Ishikawa (cell line): ENCODE data around the gene MVP.

Experiments used
- CEBPB ChIP-seq: IDR thresholded peaks from 2 replicates; pipeline ENCODE4 v1.6.1; 2012
- CREB1 ChIP-seq: IDR thresholded peaks from 2 replicates; pipeline ENCODE4 v1.6.1; 2012; ENCODE audit warnings: low read depth
- EGR1 ChIP-seq: IDR thresholded peaks from 2 replicates; pipeline ENCODE4 v1.6.1; 2012
- EP300 ChIP-seq: IDR thresholded peaks from 2 replicates; pipeline ENCODE4 v1.6.1; 2012; ENCODE audit warnings: borderline replicate concordance
- FOXM1 ChIP-seq: IDR thresholded peaks from 2 replicates; pipeline ENCODE4 v1.6.1; 2012; ENCODE audit warnings: low read depth, borderline replicate concordance
- NFIC ChIP-seq: IDR thresholded peaks from 2 replicates; pipeline ENCODE4 v1.6.1; 2012
- RAD21 ChIP-seq: IDR thresholded peaks from 2 replicates; pipeline ENCODE4 v1.6.1; 2012; ENCODE audit warnings: low read depth
- TAF1 ChIP-seq: IDR thresholded peaks from 2 replicates; pipeline ENCODE4 v1.6.1; 2012; ENCODE audit warnings: low read depth, mild to moderate bottlenecking
- TCF12 ChIP-seq: IDR thresholded peaks from 2 replicates; pipeline ENCODE4 v1.6.1; 2012; ENCODE audit warnings: low read depth
- TEAD4 ChIP-seq: IDR thresholded peaks from 2 replicates; pipeline ENCODE4 v1.6.1; 2012
- YY1 ChIP-seq: IDR thresholded peaks from 2 replicates; pipeline ENCODE4 v1.6.1; 2012; ENCODE audit warnings: low read depth
- ZBTB7A ChIP-seq: IDR thresholded peaks from 2 replicates; pipeline ENCODE4 v1.6.1; 2012; ENCODE audit warnings: low read depth
- TF ChIP-seq, protein P1 (sequence below): IDR thresholded peaks from 2 replicates; pipeline ENCODE4 v1.6.1; 2012
- TF ChIP-seq, protein P2 (sequence below): IDR thresholded peaks from 2 replicates; pipeline ENCODE4 v1.6.1; 2012
- TF ChIP-seq, protein P3 (sequence below): IDR thresholded peaks from 2 replicates; pipeline ENCODE4 v1.6.1; 2012; ENCODE audit warnings: low read depth, mild to moderate bottlenecking

Gene MVP

DNA sequence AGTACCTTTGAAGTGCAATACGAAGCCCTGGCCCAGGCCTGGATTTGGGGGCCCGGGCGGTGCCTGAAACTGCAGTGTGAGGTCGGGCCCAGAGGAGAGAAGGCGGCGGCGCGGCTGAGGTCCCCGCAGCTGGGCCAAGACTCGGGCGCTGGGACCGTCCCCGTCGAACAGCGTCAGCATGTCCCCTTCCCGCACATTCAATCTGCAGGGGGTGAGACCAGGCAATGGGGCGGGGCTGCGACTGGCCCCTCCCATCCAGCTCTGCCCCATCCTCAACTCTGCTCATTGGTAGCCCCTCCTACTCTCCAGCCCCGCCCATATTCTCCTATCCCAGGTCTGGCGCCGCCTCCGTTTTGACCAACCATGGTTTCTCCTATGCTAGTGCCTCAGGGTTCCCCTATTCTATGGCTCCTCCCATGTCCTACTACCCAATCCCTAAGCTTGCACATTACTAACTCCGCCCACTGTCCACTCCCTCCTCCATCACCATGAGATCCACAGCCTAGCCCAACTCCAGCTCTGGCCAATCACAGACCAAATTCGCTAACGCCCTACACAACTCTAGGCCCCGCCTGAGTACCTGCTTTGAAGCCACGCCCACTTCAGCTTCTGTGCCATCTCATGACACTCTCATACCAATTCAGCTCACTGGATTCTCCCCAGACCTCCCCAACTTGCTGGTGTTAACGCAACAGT lies 57.2 kb downstream of the MVP start:
- TF ChIP-seq YY1: no peak; the same call in 1 of the 2 replicates
- TF ChIP-seq, protein P1, sequence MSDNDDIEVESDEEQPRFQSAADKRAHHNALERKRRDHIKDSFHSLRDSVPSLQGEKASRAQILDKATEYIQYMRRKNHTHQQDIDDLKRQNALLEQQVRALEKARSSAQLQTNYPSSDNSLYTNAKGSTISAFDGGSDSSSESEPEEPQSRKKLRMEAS: peak; percentile 79

DNA sequence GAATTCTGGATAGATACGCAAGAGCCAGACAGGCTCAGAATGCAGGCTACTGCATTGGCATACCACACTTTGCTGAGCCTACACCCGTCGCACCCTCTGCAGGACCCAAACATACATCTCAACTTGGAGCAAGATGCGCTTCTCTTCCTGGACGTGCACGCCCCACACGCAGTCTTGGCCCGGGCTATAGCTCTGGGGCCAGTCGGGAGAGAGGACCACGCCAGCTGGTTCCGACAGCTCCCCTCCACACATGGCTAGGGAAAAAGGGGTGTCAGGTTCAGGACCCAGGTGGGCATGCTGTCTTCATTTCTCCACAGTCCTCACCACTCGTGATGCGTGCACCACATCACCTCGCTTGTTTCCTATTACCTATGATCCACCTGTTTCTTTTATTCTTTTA lies 57.9 kb downstream of the MVP start:
- TF ChIP-seq, protein P1: no peak
- TF ChIP-seq CREB1 (no peak), RAD21 (no peak), NFIC (no peak), YY1 (no peak), ZBTB7A (no peak), FOXM1 (no peak), TAF1 (no peak), EP300 (no peak), EGR1 (no peak), CEBPB (no peak), TEAD4 (no peak)
- TF ChIP-seq, protein P2, sequence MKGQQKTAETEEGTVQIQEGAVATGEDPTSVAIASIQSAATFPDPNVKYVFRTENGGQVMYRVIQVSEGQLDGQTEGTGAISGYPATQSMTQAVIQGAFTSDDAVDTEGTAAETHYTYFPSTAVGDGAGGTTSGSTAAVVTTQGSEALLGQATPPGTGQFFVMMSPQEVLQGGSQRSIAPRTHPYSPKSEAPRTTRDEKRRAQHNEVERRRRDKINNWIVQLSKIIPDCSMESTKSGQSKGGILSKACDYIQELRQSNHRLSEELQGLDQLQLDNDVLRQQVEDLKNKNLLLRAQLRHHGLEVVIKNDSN: no peak
- TF ChIP-seq, protein P3, sequence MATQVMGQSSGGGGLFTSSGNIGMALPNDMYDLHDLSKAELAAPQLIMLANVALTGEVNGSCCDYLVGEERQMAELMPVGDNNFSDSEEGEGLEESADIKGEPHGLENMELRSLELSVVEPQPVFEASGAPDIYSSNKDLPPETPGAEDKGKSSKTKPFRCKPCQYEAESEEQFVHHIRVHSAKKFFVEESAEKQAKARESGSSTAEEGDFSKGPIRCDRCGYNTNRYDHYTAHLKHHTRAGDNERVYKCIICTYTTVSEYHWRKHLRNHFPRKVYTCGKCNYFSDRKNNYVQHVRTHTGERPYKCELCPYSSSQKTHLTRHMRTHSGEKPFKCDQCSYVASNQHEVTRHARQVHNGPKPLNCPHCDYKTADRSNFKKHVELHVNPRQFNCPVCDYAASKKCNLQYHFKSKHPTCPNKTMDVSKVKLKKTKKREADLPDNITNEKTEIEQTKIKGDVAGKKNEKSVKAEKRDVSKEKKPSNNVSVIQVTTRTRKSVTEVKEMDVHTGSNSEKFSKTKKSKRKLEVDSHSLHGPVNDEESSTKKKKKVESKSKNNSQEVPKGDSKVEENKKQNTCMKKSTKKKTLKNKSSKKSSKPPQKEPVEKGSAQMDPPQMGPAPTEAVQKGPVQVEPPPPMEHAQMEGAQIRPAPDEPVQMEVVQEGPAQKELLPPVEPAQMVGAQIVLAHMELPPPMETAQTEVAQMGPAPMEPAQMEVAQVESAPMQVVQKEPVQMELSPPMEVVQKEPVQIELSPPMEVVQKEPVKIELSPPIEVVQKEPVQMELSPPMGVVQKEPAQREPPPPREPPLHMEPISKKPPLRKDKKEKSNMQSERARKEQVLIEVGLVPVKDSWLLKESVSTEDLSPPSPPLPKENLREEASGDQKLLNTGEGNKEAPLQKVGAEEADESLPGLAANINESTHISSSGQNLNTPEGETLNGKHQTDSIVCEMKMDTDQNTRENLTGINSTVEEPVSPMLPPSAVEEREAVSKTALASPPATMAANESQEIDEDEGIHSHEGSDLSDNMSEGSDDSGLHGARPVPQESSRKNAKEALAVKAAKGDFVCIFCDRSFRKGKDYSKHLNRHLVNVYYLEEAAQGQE: no peak

DNA sequence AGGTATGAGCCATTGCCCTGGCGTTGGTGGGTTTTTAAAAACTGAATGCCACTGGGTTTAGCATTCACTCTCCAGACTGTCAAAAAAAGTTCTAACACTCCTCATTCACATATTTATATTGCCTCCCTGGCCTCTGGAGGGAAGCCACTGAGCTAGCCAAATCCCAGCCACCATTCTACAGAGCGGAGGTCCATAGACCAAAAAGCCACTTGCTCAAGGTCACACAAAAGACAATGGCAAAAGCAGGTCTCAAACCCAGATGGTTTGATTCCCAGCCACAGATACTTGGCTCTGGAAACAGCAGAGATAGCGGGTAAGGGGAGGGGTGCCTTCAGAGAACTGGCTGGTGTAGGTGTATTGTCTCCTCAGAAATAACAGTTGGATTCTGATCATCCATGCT lies 60.8 kb downstream of the MVP start:
- TF ChIP-seq RAD21 (no peak), FOXM1 (no peak), YY1 (no peak), CEBPB (no peak), EP300 (no peak), NFIC (no peak)
- TF ChIP-seq, protein P2: no peak
- TF ChIP-seq, protein P1: no peak

DNA sequence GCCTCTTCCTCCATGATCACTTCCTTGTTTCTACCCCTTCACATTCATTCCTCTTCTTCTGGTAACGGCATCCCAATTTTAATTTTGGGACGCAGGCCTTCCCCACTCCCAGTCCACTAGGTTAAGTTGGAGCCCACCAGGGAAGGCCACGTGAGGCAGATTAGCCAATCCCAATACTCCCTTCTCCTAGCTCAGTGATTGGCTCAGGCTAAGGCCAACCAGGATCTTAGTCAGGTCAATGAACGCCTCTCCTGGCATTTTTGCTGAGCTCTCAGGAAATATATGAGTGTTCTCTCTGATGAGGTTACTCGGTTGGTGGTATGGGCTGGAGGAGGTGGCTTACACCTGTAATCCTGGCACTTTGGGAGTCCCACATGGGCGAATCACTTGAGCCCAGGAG lies 63.7 kb downstream of the MVP start:
- TF ChIP-seq TCF12 (no peak), ZBTB7A (no peak), EGR1 (no peak), TEAD4 (no peak), EP300 (no peak), FOXM1 (no peak)
- TF ChIP-seq, protein P2: peak; percentile 73

DNA sequence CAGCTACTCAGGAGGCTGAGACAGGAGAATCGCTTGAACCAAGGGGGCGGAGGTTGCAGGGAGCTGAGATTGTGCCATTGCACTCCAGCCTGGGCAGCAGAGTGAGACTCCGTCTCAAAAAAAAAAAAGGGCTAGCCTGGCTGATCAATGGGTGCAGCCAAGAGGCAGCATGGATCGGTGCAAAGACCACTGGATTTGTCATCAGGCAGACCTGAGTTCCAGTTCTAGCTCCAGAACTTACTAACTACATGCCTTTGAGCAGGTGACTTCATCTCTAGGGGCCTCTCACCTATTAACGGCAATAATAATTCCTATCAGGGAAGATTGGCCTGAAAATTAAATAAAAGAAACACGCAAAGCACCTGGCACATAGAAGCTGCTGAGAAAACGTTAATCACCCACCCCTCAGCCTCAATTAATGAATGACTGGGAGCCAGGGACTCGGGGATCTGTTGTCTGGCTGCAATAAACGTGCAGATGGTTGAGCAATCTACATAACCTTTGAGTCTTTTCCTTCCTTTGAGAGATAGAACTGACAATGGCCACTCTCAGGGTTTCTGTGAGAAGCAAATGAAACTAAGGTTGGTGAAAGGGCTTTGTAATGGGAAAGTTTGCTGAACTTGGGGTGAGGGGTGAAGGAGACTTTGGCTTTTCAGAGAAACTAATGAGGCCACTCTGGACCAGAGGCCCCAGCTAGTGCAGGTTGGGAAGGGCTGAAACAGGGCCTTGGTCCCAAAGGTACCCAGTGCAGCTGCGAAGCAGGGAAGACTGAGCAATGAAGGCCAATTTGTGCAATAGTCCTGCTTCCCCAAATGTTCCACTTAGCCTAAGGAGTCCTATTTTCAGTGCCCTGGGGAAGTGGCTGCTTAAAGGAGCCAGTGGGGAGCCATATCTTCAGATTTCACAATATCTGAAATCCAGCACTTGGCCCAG lies 71.5 kb downstream of the MVP start:
- no peak for TF ChIP-seq NFIC
- TF ChIP-seq CREB1: no peak
- TF ChIP-seq, protein P1: no peak
- no peak for TF ChIP-seq EGR1
- TF ChIP-seq, protein P2: no peak
- no peak for TF ChIP-seq YY1
- TF ChIP-seq TAF1: no peak
- no peak for TF ChIP-seq RAD21
- TF ChIP-seq FOXM1: no peak

DNA sequence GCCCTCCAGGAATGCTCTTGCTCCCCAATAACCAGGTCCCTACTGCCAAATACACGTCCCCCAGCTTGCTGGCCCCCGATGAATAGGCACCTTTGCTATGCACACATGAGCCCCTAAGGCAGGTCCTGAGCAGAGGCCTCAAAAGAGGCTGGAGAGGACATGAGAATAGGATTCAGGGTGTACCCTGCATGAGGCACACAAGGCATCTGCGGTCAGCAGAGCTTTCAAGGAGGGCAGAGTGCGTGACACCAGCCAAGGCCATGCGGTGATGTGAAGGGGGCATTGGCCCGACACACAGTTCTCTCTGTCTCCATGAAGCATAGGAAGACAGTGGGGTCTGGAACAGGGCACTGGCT lies 72.2 kb downstream of the MVP start:
- TF ChIP-seq YY1 (no peak), EGR1 (no peak), TEAD4 (no peak), FOXM1 (no peak), ZBTB7A (no peak), CEBPB (no peak), CREB1 (no peak), EP300 (no peak), NFIC (no peak)
- TF ChIP-seq, protein P3: no peak
- TF ChIP-seq, protein P2: no peak
